H7 (cell line): ENCODE measurements around the gene ADH1C. TPM values are rescaled to one million over a fixed set of nuclear protein-coding genes. Genes with fewer than 3 reads are reported as not detected.

Experiments
- DNase-seq: peaks from one replicate; pipeline ENCODE4 v3.0.0; 2012
- H3K27me3 ChIP-seq: 2 replicates; pipeline ENCODE4 v1.6.0; 2011; ENCODE audit warnings: mild to moderate bottlenecking, low read length; ENCODE audit not compliant: control insufficient read depth, insufficient read depth
- H3K36me3 ChIP-seq: replicated peaks from 2 replicates; pipeline ENCODE4 v1.5.1; 2011; ENCODE audit warnings: low read length; ENCODE audit not compliant: control insufficient read depth, insufficient read depth
- H3K4me3 ChIP-seq: 2 replicates; pipeline ENCODE4 v1.5.1; 2011; ENCODE audit warnings: low read depth, mild to moderate bottlenecking, control low read depth, low read length, moderate library complexity; ENCODE audit not compliant: insufficient read depth
- total RNA-seq: library from RNA; depleted of rRNA; stranded (reverse); fragments of >200 nt; shearing (Covaris generic); gene quantifications from 2 replicates; pipeline ENCODE4 v1.2.3, GENCODE V29; 2014; rRNA removed

ADH1C gene
- total RNA-seq, 1 experiment from 2014 or later, result not detected

- DNase-seq, result no peak
Measured at GRCh38 chr4:99301376-99302164, 51.0 kb downstream of the ADH1C start.

GRCh38 chr4:99300934-99301333 is 51.6 kb downstream of the ADH1C start:
- H3K4me3 ChIP-seq, result no peak overlapping the region
- no peaks in the 10 kb centered on the region for H3K27me3 ChIP-seq
- no peak for DNase-seq
- H3K36me3 ChIP-seq, result no peaks in the 10 kb centered on the region

More at GRCh38 chr4:99301376-99302164, 51.0 kb downstream of the ADH1C start:
- H3K36me3 ChIP-seq, result no peaks in the 10 kb centered on the region
- H3K4me3 ChIP-seq, result no peak overlapping the region
- no peaks in the 10 kb centered on the region for H3K27me3 ChIP-seq

GRCh38 chr4:99293357-99293756 is 59.2 kb downstream of the ADH1C start:
- H3K36me3 ChIP-seq, result no peaks in the 10 kb centered on the region
- DNase-seq, result no peak
- H3K27me3 ChIP-seq, result no peaks in the 10 kb centered on the region
- no peak overlapping the region for H3K4me3 ChIP-seq

GRCh38 chr4:99290848-99291786 is 61.4 kb downstream of the ADH1C start, which contains the start of gene ADH1A:
Gene ADH1A, minus strand, starts transcription at chr4:99290985. Its CDS starts 71 bp downstream, at chr4:99290914.
- no peaks in the 10 kb centered on the region for H3K36me3 ChIP-seq
- no peaks in the 10 kb centered on the region for H3K27me3 ChIP-seq
- H3K4me3 ChIP-seq, result no peak within 1 kb of the TSS
- DNase-seq, result no peak

Other genes with a start within 250 kb of the ADH1C start
- 0.55 TPM in 2 replicates for gene ADH4, start 208.4 kb downstream of the ADH1C start, total RNA-seq
- not detected in 2 replicates for gene ADH6, start 133.5 kb downstream of the ADH1C start, total RNA-seq
- not detected in 2 replicates for gene ADH1A, start 61.8 kb downstream of the ADH1C start, total RNA-seq
- not detected in 2 replicates for gene ADH1B, start 31.3 kb downstream of the ADH1C start, total RNA-seq
- not detected in 2 replicates for gene ADH7, start 82.6 kb upstream of the ADH1C start, total RNA-seq
- gene C4orf17, start 158.3 kb upstream of the ADH1C start, total RNA-seq, result not detected in 2 replicates
- 3.8 and 6.5 TPM in 2 replicates for gene TRMT10A, start 211.3 kb upstream of the ADH1C start, total RNA-seq
- 0.04 and 0.14 TPM in 2 replicates for gene MTTP, start 222.1 kb upstream of the ADH1C start, total RNA-seq